ENCODE results near the gene POM121C. TPM values are rescaled to one million over a fixed set of nuclear protein-coding genes. Genes with fewer than 3 reads are reported as not detected.
"Not testable (repeated sequence)": the region's sequence is repeated elsewhere in the genome, so short reads cannot be mapped to it uniquely, and the experiment has no call there.

The POM121C gene
- polyA plus RNA-seq, 1 donor from 2014 or later: 34.0 TPM

GRCh38 chr7:75414708-75415427 is 71.2 kb downstream of the POM121C start:
- not testable (repeated sequence) for H3K27me3 Mint-ChIP-seq, H3K9me3 Mint-ChIP-seq, H3K4me1 Mint-ChIP-seq, H3K4me3 Mint-ChIP-seq, H3K36me3 Mint-ChIP-seq
- H3K27ac Mint-ChIP-seq: peak overlapping the region in 1 of 3 donors; percentile 77

GRCh38 chr7:75414204-75414603 is 71.9 kb downstream of the POM121C start:
- H3K9me3 Mint-ChIP-seq, H3K27me3 Mint-ChIP-seq, H3K4me1 Mint-ChIP-seq, H3K4me3 Mint-ChIP-seq, H3K36me3 Mint-ChIP-seq, H3K27ac Mint-ChIP-seq: not testable (repeated sequence)

- H3K36me3 Mint-ChIP-seq, H3K4me3 Mint-ChIP-seq, H3K27me3 Mint-ChIP-seq, H3K4me1 Mint-ChIP-seq, H3K9me3 Mint-ChIP-seq, H3K27ac Mint-ChIP-seq: not testable (repeated sequence)
Measured at GRCh38 chr7:75410823-75411173, 75.3 kb downstream of the POM121C start.

- Mint-ChIP-seq H3K4me3 (peak overlapping the region in 3 of 4 donors; percentile 49 to 86 (median 77)), H3K27ac (peak overlapping the region in 1 of 3 donors; percentile 77)
- not testable (repeated sequence) for H3K9me3 Mint-ChIP-seq, H3K4me1 Mint-ChIP-seq, H3K27me3 Mint-ChIP-seq, H3K36me3 Mint-ChIP-seq
Measured at GRCh38 chr7:75409880-75410822, 75.9 kb downstream of the POM121C start.

GRCh38 chr7:75404663-75405062 is 81.4 kb downstream of the POM121C start:
- not testable (repeated sequence) for H3K4me3 Mint-ChIP-seq, H3K4me1 Mint-ChIP-seq, H3K36me3 Mint-ChIP-seq, H3K27ac Mint-ChIP-seq, H3K9me3 Mint-ChIP-seq, H3K27me3 Mint-ChIP-seq

GRCh38 chr7:75403455-75404443 is 82.3 kb downstream of the POM121C start:
- not testable (repeated sequence) for H3K4me3 Mint-ChIP-seq, H3K36me3 Mint-ChIP-seq, H3K9me3 Mint-ChIP-seq, H3K27me3 Mint-ChIP-seq, H3K27ac Mint-ChIP-seq, H3K4me1 Mint-ChIP-seq

- H3K36me3 Mint-ChIP-seq, H3K27me3 Mint-ChIP-seq, H3K9me3 Mint-ChIP-seq, H3K4me3 Mint-ChIP-seq, H3K4me1 Mint-ChIP-seq, H3K27ac Mint-ChIP-seq: not testable (repeated sequence)
Measured at GRCh38 chr7:75400575-75400974, 85.5 kb downstream of the POM121C start.

- not testable (repeated sequence) for H3K4me3 Mint-ChIP-seq, H3K36me3 Mint-ChIP-seq, H3K4me1 Mint-ChIP-seq, H3K27ac Mint-ChIP-seq, H3K27me3 Mint-ChIP-seq, H3K9me3 Mint-ChIP-seq
Measured at GRCh38 chr7:75398771-75399700, 87.1 kb downstream of the POM121C start.

GRCh38 chr7:75397865-75398264 is 88.2 kb downstream of the POM121C start:
- not testable (repeated sequence) for H3K4me3 Mint-ChIP-seq, H3K27me3 Mint-ChIP-seq, H3K4me1 Mint-ChIP-seq, H3K9me3 Mint-ChIP-seq, H3K36me3 Mint-ChIP-seq, H3K27ac Mint-ChIP-seq

- not testable (repeated sequence) for H3K27ac Mint-ChIP-seq, H3K9me3 Mint-ChIP-seq, H3K4me3 Mint-ChIP-seq, H3K27me3 Mint-ChIP-seq, H3K36me3 Mint-ChIP-seq, H3K4me1 Mint-ChIP-seq
Measured at GRCh38 chr7:75395329-75395728, 90.8 kb downstream of the POM121C start, which contains the start of gene TRIM73. TRIM73 (plus strand) TSS chr7:75395629; CDS start chr7:75398934, 3,305 bp downstream.

GRCh38 chr7:75393194-75393593 is 92.9 kb downstream of the POM121C start:
- H3K4me3 Mint-ChIP-seq, H3K4me1 Mint-ChIP-seq, H3K27me3 Mint-ChIP-seq, H3K36me3 Mint-ChIP-seq, H3K9me3 Mint-ChIP-seq, H3K27ac Mint-ChIP-seq: not testable (repeated sequence)

- H3K4me1 Mint-ChIP-seq, H3K27me3 Mint-ChIP-seq, H3K9me3 Mint-ChIP-seq, H3K27ac Mint-ChIP-seq, H3K4me3 Mint-ChIP-seq, H3K36me3 Mint-ChIP-seq: not testable (repeated sequence)
Measured at GRCh38 chr7:75374519-75375317, 111.4 kb downstream of the POM121C start.

GRCh38 chr7:75374144-75374518 is 112.0 kb downstream of the POM121C start:
- H3K36me3 Mint-ChIP-seq, H3K27me3 Mint-ChIP-seq, H3K27ac Mint-ChIP-seq, H3K4me1 Mint-ChIP-seq, H3K9me3 Mint-ChIP-seq, H3K4me3 Mint-ChIP-seq: not testable (repeated sequence)

GRCh38 chr7:75367313-75367712 is 118.8 kb downstream of the POM121C start:
- H3K27ac Mint-ChIP-seq, H3K4me1 Mint-ChIP-seq, H3K9me3 Mint-ChIP-seq, H3K36me3 Mint-ChIP-seq, H3K27me3 Mint-ChIP-seq, H3K4me3 Mint-ChIP-seq: not testable (repeated sequence)

All from IgD-negative memory B cell (primary cell).